ENCODE results near the gene LRRC8B.

- no peak for TF ChIP-seq REST (IDR thresholded peaks at IDR 0.05; ENCODE audit: low read depth)
- TF ChIP-seq RAD21 (IDR thresholded peaks at IDR 0.05; ENCODE audit: low read depth), result no peak
- no peak for TF ChIP-seq MAX (IDR thresholded peaks at IDR 0.05)
- TF ChIP-seq EP300 (IDR thresholded peaks at IDR 0.05; ENCODE audit: borderline replicate concordance), result no peak
- no peak for TF ChIP-seq EGR1 (IDR thresholded peaks at IDR 0.05)
- TF ChIP-seq YY1 (IDR thresholded peaks at IDR 0.05; ENCODE audit: low read depth), result no peak
- TF ChIP-seq CEBPB (IDR thresholded peaks at IDR 0.05), result no peak
- no peak for TF ChIP-seq TAF1 (IDR thresholded peaks at IDR 0.05; ENCODE audit: low read depth)
- TF ChIP-seq CREB1 (IDR thresholded peaks at IDR 0.05; ENCODE audit: low read depth), result no peak
- no peak for TF ChIP-seq TCF12 (IDR thresholded peaks at IDR 0.05; ENCODE audit: low read depth)
- TF ChIP-seq USF1 (IDR thresholded peaks at IDR 0.05), result no peak
- no peak for TF ChIP-seq ZBTB7A (IDR thresholded peaks at IDR 0.05; ENCODE audit: low read depth)
- no peak for TF ChIP-seq FOXM1 (IDR thresholded peaks at IDR 0.05; ENCODE audit: borderline replicate concordance, low read depth)
Measured at GRCh38 chr1:89582571-89582970, 57.9 kb downstream of the LRRC8B start.
